WI38 (cell line): ENCODE results near the gene CLEC2L.

ENCODE experiments used
- H3K4me3 ChIP-seq: 2 replicates; pipeline ENCODE4 v1.5.1; 2011; ENCODE audit warnings: low read depth, mild to moderate bottlenecking, control low read depth, low read length
- TF ChIP-seq, protein P1 (sequence below): IDR thresholded peaks from 2 replicates; pipeline ENCODE4 v1.5.1; 2012; ENCODE audit warnings: low read depth, mild to moderate bottlenecking, control low read depth, low read length

Gene CLEC2L

DNA sequence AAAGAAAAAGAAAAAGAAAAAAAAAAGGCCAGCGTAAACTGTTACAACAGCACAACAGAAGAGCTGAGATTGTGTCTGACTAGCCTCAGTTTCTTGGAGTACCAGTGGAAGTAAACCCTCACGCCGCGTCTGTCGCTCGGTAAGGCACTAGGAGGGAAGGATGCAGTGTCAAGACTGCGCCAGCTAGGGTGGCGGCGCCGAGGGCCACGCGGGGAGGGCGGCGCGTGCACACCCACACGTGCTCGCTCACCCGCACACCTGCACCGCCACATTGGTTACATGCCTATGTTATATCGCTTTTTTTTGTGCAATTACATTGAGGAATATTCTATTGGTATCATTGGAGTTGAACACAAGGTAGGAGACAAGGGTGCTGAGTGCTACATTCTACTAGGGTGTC, 48.2 kb downstream of the CLEC2L start:
- no peak overlapping the region for H3K4me3 ChIP-seq
- TF ChIP-seq, protein P1, sequence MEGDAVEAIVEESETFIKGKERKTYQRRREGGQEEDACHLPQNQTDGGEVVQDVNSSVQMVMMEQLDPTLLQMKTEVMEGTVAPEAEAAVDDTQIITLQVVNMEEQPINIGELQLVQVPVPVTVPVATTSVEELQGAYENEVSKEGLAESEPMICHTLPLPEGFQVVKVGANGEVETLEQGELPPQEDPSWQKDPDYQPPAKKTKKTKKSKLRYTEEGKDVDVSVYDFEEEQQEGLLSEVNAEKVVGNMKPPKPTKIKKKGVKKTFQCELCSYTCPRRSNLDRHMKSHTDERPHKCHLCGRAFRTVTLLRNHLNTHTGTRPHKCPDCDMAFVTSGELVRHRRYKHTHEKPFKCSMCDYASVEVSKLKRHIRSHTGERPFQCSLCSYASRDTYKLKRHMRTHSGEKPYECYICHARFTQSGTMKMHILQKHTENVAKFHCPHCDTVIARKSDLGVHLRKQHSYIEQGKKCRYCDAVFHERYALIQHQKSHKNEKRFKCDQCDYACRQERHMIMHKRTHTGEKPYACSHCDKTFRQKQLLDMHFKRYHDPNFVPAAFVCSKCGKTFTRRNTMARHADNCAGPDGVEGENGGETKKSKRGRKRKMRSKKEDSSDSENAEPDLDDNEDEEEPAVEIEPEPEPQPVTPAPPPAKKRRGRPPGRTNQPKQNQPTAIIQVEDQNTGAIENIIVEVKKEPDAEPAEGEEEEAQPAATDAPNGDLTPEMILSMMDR, result no peak

DNA sequence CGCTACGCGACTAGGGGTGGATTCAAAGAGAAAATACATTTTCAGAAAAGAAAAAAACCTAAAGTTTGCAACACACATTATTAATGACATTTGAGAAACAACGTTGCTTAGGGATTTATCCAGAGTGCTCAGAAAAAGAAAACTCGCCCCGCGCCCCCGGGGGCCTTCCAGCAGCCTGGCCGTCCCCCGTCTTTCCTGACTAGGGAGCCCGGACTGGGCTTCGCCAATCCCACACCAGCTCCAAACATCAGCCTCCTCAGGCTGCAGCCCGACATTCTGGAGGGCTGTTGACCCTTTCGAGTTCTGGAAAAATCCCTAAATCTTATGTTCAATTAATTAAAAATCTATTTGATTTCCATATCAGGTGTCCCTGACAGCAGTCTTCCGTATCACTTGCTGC, 48.6 kb downstream of the CLEC2L start:
- TF ChIP-seq, protein P1, result no peak
- H3K4me3 ChIP-seq, result no peak overlapping the region

DNA sequence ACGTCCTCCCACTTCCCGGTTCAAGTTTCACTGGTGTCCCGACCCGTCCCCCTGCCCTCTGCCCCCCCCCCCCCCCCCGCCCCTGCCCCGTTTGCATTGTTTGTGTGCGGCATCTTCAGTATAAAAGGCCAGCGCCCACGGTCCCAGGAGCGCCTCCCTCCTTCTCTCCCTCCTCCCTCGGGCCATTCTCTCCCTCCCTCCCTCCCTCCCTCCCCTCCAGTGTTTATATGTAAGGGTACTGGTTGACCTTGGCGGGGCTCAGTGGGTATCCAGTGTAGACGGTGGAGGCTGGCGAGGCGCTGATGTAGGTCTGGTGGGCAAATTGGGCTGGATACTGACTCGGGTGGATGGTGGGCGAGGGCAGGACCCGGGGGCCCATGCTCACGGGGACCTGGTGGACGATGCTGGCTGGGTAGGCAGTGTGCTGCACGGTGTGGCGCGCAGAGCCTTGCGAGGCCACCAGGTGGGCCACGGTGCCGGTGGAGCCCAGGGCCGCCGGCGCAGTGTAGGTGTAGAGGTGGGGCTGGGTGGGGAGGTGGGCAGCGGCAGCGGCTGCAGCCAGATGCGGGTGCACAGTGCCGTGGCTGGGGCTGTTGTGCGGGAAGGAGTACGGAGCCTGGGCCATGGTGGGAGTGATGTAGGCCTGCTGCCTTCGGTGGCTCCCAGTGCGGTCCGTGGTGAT, 49.4 kb downstream of the CLEC2L start:
- TF ChIP-seq, protein P1, result no peak
- H3K4me3 ChIP-seq, result no peak overlapping the region

DNA sequence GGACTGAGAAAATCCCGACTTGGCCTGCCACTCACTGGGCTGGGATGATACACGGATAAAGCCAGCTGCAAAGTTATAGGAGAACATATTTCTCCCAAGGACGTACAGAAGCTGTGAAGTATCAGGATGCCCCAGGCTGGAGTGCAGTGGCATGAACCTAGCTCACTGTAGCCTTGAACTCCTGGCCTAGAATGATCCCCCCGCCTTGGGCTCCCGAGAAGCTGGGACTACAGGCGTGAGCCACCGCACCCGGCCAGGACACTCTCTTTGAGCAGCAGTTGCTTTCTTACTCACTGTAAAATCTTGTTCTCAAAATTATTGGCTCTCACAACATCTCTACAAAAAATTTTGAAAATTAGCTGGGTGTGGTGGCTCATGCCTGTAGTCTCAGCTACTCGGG, 50.4 kb downstream of the CLEC2L start:
- TF ChIP-seq, protein P1, result no peak
- no peak overlapping the region for H3K4me3 ChIP-seq

DNA sequence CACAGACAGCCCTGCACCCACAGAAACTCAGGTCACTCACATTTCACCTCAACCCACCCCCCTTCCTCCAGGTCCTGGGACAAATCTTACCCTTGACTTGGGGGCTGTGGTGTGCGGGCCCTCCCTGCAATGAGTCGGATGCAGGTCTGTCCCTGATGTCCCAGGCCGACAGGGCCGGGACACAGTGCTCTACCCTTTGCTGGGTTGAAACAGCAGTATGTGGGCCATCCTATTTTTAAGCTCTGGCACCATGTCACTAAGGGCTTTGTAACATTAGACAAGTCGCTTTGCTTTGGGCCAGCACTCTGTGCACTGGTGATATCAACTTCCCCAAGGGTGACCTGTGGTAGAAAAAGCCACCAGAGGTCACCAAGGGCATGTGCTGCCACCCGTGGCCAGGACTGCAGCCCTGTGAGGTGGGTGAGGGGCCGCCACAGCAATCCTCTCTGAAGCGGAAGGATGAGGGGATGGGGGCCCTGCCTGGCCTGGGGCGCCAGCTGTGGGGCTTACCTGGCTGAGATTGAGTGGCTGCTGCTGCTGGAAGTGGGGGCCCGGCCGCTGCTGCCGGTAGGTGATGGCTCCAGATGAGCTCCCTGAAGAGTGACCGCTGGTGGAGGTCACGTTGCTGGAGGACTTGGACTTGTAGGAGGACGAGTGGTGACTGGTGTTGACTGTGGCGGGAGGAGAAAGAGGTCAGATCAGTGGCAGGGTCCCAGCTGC, 51.3 kb downstream of the CLEC2L start:
- TF ChIP-seq, protein P1, result no peak
- H3K4me3 ChIP-seq, result no peak overlapping the region

DNA sequence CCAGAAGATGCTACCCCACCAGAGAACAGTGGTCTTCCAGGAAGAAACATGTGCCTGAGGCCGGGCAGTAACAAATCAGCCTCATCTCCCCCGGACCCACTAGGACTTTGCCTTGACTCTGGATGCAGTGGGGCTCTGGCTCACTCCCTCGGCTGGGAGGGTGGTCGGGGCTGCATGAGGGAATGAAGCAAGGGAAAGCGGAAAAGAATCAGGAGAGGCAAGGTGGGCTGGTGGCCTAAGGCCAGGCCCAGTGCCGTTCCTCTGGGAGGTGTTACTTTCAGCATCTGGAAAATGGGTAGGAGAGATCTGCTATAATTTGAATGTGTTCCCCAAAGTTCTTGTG, 51.8 kb downstream of the CLEC2L start:
- H3K4me3 ChIP-seq, result no peak overlapping the region
- TF ChIP-seq, protein P1, result no peak

DNA sequence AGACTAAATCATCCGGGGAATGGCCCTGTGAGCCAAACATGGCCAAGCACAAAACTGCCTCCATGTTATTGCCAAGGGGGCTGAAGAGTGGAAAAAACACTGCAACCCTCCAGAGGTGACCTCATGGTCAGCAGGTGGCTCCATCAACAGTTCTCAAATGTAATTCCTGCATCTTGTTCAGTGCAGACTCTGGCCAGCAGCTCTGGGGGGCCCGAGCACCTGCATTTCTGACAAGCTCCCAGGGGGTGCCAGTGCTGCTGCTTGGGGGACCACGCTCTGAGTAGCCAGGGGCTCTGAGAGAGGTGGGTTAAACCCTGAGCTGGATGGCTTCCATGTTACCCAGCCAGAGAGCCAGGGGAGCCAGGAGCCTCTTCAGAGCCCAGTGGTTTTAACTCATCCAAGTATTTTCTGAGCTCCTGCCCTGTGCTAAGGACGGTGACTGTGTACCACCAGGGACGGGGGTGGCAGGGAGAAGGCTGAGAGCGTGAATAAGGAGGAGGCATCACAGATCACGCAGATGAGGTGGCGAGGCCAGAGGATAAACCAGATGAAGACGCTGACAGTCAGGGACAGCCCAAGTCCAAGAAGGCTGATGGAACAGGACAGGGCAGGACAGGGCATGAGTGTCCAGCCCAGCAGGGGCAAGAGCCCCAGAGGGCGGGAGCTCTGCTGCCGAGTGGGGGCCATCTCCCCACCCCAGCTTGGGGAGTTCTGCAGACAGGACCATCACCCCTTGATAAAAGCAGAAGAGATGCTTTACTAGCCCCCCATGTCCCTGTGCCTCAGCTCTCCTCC, 52.9 kb downstream of the CLEC2L start:
- TF ChIP-seq, protein P1, result no peak
- H3K4me3 ChIP-seq, result no peak overlapping the region
